Chondrocyte (in vitro differentiated cells): ENCODE data around the gene ANO1. TPM values are rescaled to one million over a fixed set of nuclear protein-coding genes. Genes with fewer than 3 reads are reported as not detected.

Experiments
- DNase-seq: peaks from one replicate; pipeline ENCODE4 v3.0.0; 2021; ENCODE audit warnings: mixed read lengths, low spot score
- H3K27ac Mint-ChIP-seq: one replicate; pipeline ENCODE4 v1.8.0; 2021; ENCODE audit warnings: mild to moderate bottlenecking, moderate library complexity, mixed read lengths; ENCODE audit not compliant: unreplicated experiment
- H3K27me3 Mint-ChIP-seq: 2 replicates; pipeline ENCODE4 v1.8.0; 2021; ENCODE audit warnings: low read depth, mixed read lengths
- H3K36me3 Mint-ChIP-seq: 2 replicates; pipeline ENCODE4 v1.8.0; 2021; ENCODE audit warnings: low read depth, mixed read lengths
- H3K4me1 Mint-ChIP-seq: 2 replicates; pipeline ENCODE4 v1.8.0; 2021; ENCODE audit warnings: low read depth, mild to moderate bottlenecking, mixed read lengths
- H3K4me3 Mint-ChIP-seq: one replicate; pipeline ENCODE4 v1.8.0; 2021; ENCODE audit warnings: mild to moderate bottlenecking, moderate library complexity, mixed read lengths; ENCODE audit not compliant: unreplicated experiment
- H3K9me3 Mint-ChIP-seq: 2 replicates; pipeline ENCODE4 v1.8.0; 2021; ENCODE audit warnings: low read depth, mixed read lengths
- total RNA-seq: library from RNA; stranded (reverse); gene quantifications from 3 replicates; pipeline ENCODE4 v1.2.1, GENCODE V29; 2021
- TF ChIP-seq, protein P1 (sequence below): fragments of 200-600 bp; sonication (generic); IDR thresholded peaks from 2 replicates; pipeline ENCODE4 v1.5.0; 2021; ENCODE audit warnings: antibody characterized with exemption, mild to moderate bottlenecking, moderate library complexity

The ANO1 gene
- total RNA-seq, 1 donor from 2014 or later, result 1.5 TPM

DNA sequence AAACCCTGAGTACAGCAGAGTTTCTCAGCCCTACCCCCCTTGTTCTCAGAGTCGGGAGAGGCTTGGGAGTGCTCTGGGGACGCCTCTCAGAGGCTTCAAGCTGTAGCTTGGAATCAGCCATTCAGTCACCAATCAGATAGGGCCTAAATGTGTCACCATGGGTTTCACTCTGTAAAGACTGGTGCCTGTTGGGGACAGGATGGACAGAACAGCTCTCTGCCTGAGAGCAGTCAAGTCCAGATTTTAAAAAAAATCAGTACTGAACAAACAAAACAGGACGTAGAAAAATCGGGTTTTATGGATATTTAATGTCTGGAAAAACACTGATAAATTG is 126.3 kb downstream of the ANO1 start:
- no peaks in the 10 kb centered on the region for H3K9me3 Mint-ChIP-seq
- peaks cover 44% of the 10 kb centered on the region for H3K4me1 Mint-ChIP-seq
- peak overlapping the region; percentile 88 for H3K4me3 Mint-ChIP-seq
- peaks cover 4% of the 10 kb centered on the region for H3K27me3 Mint-ChIP-seq
- DNase-seq, result no peak
- peak overlapping the region; percentile 96 for H3K27ac Mint-ChIP-seq
- H3K36me3 Mint-ChIP-seq, result peaks cover 15% of the 10 kb centered on the region
- TF ChIP-seq, protein P1, sequence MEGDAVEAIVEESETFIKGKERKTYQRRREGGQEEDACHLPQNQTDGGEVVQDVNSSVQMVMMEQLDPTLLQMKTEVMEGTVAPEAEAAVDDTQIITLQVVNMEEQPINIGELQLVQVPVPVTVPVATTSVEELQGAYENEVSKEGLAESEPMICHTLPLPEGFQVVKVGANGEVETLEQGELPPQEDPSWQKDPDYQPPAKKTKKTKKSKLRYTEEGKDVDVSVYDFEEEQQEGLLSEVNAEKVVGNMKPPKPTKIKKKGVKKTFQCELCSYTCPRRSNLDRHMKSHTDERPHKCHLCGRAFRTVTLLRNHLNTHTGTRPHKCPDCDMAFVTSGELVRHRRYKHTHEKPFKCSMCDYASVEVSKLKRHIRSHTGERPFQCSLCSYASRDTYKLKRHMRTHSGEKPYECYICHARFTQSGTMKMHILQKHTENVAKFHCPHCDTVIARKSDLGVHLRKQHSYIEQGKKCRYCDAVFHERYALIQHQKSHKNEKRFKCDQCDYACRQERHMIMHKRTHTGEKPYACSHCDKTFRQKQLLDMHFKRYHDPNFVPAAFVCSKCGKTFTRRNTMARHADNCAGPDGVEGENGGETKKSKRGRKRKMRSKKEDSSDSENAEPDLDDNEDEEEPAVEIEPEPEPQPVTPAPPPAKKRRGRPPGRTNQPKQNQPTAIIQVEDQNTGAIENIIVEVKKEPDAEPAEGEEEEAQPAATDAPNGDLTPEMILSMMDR, result no peak

DNA sequence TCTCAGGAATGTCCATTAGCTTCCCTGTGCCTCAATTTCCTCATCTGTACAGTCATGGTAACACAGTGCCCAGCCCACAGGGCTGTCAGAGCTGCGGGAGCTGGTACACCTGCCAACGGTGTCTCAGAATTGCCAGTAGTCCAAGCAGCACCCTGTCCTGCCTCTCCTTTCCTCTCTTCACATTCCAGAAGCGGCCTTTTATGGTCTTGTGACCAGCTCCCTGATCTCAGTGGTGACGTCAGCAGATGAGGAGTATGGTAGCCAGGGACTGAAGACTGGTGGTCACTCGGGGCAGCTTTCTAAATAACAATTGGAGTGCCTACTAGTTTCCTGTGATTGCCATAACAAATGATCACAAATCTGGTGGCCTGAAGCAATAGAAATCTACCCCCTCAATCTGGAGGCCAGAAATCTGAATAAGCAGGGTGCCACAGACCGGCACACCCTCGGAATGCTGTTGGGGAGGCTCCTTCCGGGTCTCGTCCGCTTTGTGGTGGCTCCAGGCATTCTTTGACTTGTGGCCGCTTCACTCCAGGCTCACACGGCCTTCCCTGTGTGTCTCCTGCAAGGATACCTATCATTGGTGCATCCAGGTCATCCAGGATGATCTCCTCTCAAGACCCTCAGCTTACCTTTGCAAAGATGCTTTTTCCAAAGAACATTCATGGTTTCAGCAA is 127.1 kb downstream of the ANO1 start:
- Mint-ChIP-seq H3K27me3 (peaks cover under 1% of the 10 kb centered on the region), H3K4me3 (peak overlapping the region; percentile 88), H3K27ac (peak overlapping the region; percentile 96), H3K36me3 (peaks cover 15% of the 10 kb centered on the region), H3K4me1 (peaks cover 49% of the 10 kb centered on the region), H3K9me3 (no peaks in the 10 kb centered on the region)
- TF ChIP-seq, protein P1, result no peak
- DNase-seq, result peak; percentile 62

DNA sequence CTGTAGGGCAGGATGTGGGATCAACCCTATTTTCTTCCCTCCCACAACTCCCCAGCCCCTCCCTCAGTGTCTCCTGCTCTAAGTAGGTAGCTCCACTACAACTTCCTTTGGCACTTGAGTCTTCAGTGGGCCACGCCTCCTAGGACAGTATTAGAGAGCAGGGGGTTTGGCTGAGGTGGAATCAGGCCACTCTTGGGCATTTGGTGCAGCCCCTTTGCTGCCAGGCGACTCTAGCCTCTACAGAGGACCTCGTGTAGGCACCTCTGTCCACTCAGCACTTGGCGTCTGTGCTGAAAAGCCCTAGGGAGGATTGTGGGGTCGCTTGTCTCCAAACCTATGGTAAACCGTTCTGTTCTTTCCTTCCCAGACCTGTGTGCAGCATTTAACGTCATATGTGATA is 127.6 kb downstream of the ANO1 start:
- Mint-ChIP-seq H3K4me3 (no peak overlapping the region), H3K4me1 (peaks cover 52% of the 10 kb centered on the region), H3K27ac (no peak overlapping the region), H3K9me3 (no peaks in the 10 kb centered on the region), H3K36me3 (peaks cover 15% of the 10 kb centered on the region), H3K27me3 (no peaks in the 10 kb centered on the region)
- DNase-seq, result peak; percentile 25
- TF ChIP-seq, protein P1, result no peak

DNA sequence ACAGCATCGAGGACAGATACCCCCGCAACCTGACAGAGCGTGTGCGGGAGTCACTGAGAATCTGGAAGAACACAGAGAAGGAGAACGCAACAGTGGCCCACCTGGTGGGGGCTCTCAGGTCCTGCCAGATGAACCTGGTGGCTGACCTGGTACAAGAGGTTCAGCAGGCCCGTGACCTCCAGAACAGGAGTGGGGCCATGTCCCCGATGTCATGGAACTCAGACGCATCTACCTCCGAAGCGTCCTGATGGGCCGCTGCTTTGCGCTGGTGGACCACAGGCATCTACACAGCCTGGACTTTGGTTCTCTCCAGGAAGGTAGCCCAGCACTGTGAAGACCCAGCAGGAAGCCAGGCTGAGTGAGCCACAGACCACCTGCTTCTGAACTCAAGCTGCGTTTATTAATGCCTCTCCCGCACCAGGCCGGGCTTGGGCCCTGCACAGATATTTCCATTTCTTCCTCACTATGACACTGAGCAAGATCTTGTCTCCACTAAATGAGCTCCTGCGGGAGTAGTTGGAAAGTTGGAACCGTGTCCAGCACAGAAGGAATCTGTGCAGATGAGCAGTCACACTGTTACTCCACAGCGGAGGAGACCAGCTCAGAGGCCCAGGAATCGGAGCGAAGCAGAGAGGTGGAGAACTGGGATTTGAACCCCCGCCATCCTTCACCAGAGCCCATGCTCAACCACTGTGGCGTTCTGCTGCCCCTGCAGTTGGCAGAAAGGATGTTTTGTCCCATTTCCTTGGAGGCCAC is 128.3 kb downstream of the ANO1 start:
- no peaks in the 10 kb centered on the region for H3K9me3 Mint-ChIP-seq
- TF ChIP-seq, protein P1, result no peak

DNA sequence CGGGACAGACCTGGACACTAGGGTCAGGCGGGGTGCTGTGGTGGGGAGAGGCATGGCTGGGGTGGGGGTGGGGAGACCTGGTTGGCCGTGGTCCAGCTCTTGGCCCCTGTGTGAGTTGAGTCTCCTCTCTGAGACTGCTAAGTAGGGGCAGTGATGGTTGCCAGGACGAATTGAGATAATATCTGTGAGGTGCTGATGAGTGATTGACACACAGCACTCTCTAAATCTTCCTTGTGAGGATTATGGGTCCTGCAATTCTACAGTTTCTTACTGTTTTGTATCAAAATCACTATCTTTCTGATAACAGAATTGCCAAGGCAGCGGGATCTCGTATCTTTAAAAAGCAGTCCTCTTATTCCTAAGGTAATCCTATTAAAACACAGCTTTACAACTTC is 128.9 kb downstream of the ANO1 start:
- DNase-seq, result no peak
- Mint-ChIP-seq H3K27me3 (no peaks in the 10 kb centered on the region), H3K4me1 (peaks cover 52% of the 10 kb centered on the region), H3K9me3 (no peaks in the 10 kb centered on the region), H3K36me3 (peaks cover 15% of the 10 kb centered on the region), H3K27ac (no peak overlapping the region), H3K4me3 (no peak overlapping the region)
- TF ChIP-seq, protein P1, result no peak

More for the DNA sequence above, 128.3 kb downstream of the ANO1 start:
- no peaks in the 10 kb centered on the region for H3K27me3 Mint-ChIP-seq
- peaks cover 15% of the 10 kb centered on the region for H3K36me3 Mint-ChIP-seq
- H3K27ac Mint-ChIP-seq, result no peak overlapping the region
- peak; percentile 85 for DNase-seq
- H3K4me1 Mint-ChIP-seq, result peaks cover 52% of the 10 kb centered on the region
- H3K4me3 Mint-ChIP-seq, result no peak overlapping the region
